Parathyroid adenoma (tissue), 2 donors: Measurements from ENCODE around the gene N4BP2.

Source experiments
- H2AFZ ChIP-seq: fragments of 300-600 bp; sonication (generic); one replicate; pipeline ENCODE4 v1.7.0; 2017; ENCODE audit warnings: antibody characterized with exemption, mild to moderate bottlenecking
- H3K27ac ChIP-seq: fragments of 300-600 bp; sonication (generic); one replicate; pipeline ENCODE4 v1.7.0; 2017
- H3K27me3 ChIP-seq: fragments of 300-600 bp; sonication (generic); one replicate; pipeline ENCODE4 v1.7.0; 2017; ENCODE audit warnings: low read length; ENCODE audit not compliant: control insufficient read depth, insufficient read depth
- H3K36me3 ChIP-seq: fragments of 300-600 bp; sonication (generic); one replicate; pipeline ENCODE4 v1.7.0; 2017; ENCODE audit warnings: low read length; ENCODE audit not compliant: control insufficient read depth, insufficient read depth
- H3K4me1 ChIP-seq: fragments of 300-600 bp; sonication (generic); one replicate; pipeline ENCODE4 v1.7.0; 2017; ENCODE audit warnings: control low read depth
- H3K4me2 ChIP-seq: fragments of 300-600 bp; sonication (generic); one replicate; pipeline ENCODE4 v1.7.0; 2017; ENCODE audit warnings: low read length
- H3K4me3 ChIP-seq: fragments of 300-600 bp; sonication (generic); one replicate; pipeline ENCODE4 v1.7.0; 2017; ENCODE audit warnings: low read depth, low read length
- H3K79me2 ChIP-seq: fragments of 300-600 bp; sonication (generic); one replicate; pipeline ENCODE4 v1.7.0; 2017; ENCODE audit warnings: control low read depth
- H3K9ac ChIP-seq: fragments of 300-600 bp; sonication (generic); one replicate; pipeline ENCODE4 v1.7.0; 2017; ENCODE audit warnings: mild to moderate bottlenecking
- H3K9me3 ChIP-seq: fragments of 300-600 bp; sonication (generic); one replicate; pipeline ENCODE4 v1.7.0; 2017; ENCODE audit warnings: low read length; ENCODE audit not compliant: control insufficient read depth
- TF ChIP-seq, protein P1 (sequence below): fragments of 300-600 bp; sonication (generic); IDR thresholded peaks from one replicate; pipeline ENCODE4 v1.7.0; 2017; ENCODE audit warnings: antibody characterized with exemption, mild to moderate bottlenecking
- donor health status: primary hyperparathyroidism.

N4BP2 gene

DNA sequence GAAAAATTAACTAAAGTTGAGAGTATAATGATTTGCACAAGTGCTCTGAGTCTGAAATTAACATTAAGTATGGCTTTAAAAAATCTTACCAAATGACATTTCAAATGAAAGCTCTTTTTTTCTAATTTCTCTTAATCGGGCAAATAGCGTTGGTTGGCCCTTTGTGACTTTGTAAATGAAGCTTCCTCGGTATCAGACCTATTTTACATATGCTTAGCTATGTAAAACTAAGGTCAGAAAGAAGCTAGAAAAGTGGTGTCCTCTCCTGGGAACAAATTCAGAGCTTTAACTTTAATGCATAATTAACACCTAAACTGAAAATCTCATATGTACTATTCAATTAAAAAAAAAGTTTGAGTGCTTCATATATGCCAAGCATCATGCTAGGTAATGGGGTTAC, 62.7 kb downstream of the N4BP2 start:
- Histone ChIP-seq H3K36me3 (no peaks in the 10 kb centered on the region), H3K4me3 (no peak overlapping the region), H2AFZ (no peak overlapping the region), H3K4me1 (no peaks in the 10 kb centered on the region), H3K9ac (no peak overlapping the region), H3K27ac (no peak overlapping the region), H3K4me2 (no peak overlapping the region), H3K27me3 (no peaks in the 10 kb centered on the region), H3K9me3 (no peaks in the 10 kb centered on the region), H3K79me2 (no peaks in the 10 kb centered on the region)
- TF ChIP-seq, protein P1, sequence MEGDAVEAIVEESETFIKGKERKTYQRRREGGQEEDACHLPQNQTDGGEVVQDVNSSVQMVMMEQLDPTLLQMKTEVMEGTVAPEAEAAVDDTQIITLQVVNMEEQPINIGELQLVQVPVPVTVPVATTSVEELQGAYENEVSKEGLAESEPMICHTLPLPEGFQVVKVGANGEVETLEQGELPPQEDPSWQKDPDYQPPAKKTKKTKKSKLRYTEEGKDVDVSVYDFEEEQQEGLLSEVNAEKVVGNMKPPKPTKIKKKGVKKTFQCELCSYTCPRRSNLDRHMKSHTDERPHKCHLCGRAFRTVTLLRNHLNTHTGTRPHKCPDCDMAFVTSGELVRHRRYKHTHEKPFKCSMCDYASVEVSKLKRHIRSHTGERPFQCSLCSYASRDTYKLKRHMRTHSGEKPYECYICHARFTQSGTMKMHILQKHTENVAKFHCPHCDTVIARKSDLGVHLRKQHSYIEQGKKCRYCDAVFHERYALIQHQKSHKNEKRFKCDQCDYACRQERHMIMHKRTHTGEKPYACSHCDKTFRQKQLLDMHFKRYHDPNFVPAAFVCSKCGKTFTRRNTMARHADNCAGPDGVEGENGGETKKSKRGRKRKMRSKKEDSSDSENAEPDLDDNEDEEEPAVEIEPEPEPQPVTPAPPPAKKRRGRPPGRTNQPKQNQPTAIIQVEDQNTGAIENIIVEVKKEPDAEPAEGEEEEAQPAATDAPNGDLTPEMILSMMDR: no peak

DNA sequence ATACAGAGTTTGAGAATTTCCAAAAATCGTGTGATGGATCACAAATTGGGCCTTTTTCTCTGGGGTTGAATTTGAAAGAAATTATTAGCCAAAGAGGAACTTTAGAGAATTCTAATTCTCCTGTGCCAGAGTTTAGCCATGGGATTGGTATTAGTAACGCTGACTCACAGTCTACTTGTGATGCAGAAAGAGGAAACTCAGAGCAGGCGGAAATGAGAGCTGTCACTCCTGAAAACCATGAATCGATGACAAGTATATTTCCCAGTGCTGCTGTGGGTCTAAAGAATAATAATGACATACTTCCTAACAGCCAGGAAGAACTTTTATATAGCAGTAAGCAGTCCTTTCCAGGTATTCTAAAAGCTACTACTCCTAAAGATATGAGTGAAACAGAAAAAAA, 64.9 kb downstream of the N4BP2 start:
- no peak overlapping the region for H3K27ac ChIP-seq
- no peaks in the 10 kb centered on the region for H3K9me3 ChIP-seq
- no peak overlapping the region for H2AFZ ChIP-seq
- no peaks in the 10 kb centered on the region for H3K4me1 ChIP-seq
- H3K27me3 ChIP-seq: no peaks in the 10 kb centered on the region
- H3K4me2 ChIP-seq: no peak overlapping the region
- no peak overlapping the region for H3K9ac ChIP-seq
- no peaks in the 10 kb centered on the region for H3K36me3 ChIP-seq
- H3K79me2 ChIP-seq: no peaks in the 10 kb centered on the region
- TF ChIP-seq, protein P1: no peak
- no peak overlapping the region for H3K4me3 ChIP-seq

DNA sequence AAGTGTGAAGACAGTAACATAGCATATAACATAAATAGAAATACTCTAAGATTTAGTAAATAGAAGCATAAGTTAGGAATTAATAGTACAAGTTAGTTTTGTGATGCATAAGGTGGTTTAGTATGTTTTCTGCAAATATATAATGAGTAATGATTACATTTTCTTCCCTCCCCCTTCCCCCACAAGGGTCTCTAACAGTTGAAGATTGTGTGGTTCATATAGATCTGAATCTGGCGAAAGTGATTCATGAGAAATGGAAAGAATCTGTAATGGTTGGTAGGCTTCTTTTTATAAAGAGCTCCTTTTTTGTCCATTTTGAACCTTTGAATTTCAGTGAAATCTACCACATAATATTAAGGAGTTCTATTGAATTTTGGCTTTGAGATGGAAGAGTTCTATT, 66.3 kb downstream of the N4BP2 start:
- Histone ChIP-seq H3K27me3 (no peaks in the 10 kb centered on the region), H3K4me1 (no peaks in the 10 kb centered on the region), H2AFZ (no peak overlapping the region), H3K27ac (no peak overlapping the region), H3K9ac (no peak overlapping the region), H3K4me2 (no peak overlapping the region), H3K9me3 (no peaks in the 10 kb centered on the region), H3K4me3 (no peak overlapping the region), H3K36me3 (no peaks in the 10 kb centered on the region), H3K79me2 (no peaks in the 10 kb centered on the region)
- TF ChIP-seq, protein P1: no peak

DNA sequence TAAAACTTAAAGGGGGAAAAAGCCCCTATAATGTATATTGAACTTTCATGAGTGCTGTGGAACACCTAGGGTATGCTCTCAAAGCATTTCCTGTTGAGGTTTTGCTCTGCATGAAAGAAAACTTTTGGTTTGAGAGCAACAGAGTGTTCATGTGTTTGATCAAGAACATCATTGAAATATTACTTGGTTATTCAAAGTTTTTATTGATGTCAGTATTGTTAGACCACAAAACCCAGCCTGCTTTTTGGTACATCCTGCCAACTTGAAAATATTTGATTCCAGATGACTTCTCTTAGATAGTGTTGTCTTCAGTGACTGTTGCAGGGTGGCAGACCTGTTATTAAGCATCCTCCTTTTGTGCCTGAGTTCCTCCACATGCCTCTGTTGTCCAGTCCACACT, 68.0 kb downstream of the N4BP2 start:
- Histone ChIP-seq H3K9ac (no peak overlapping the region), H3K27me3 (no peaks in the 10 kb centered on the region), H2AFZ (no peak overlapping the region), H3K4me2 (no peak overlapping the region), H3K4me3 (no peak overlapping the region), H3K27ac (no peak overlapping the region), H3K36me3 (no peaks in the 10 kb centered on the region), H3K79me2 (no peaks in the 10 kb centered on the region), H3K4me1 (no peaks in the 10 kb centered on the region), H3K9me3 (no peaks in the 10 kb centered on the region)
- TF ChIP-seq, protein P1: no peak

DNA sequence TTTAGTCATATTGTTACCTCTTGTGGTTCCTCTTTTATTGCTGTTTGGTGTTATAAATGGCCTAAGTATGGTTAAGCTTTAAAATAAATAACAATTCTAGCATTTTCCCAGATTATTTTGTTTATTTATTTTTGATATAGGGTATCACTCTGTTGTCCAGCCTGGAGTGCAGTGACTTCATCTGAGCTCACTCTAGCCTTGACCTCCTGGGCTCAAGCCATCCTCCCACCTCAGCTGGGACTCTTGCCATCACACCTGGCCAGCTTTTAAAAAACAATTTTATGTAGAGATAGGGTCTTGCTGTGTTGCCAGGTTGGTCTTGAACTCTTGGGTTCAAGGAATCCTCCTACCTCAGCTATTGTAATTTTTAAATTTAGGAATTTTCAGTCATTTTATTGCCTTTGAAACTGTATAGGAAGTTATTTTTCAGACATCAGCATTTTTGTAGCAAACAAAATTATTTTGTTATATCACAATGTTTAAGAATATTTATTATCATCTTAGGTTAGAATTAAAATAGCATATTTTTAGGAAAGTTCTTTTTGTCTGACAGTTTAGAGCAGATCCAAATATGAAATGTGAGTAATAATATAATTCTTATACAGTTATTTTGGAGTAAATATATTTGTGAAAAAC, 73.9 kb downstream of the N4BP2 start:
- Histone ChIP-seq H3K9me3 (no peaks in the 10 kb centered on the region), H3K27ac (no peak overlapping the region), H3K9ac (no peak overlapping the region), H3K79me2 (no peaks in the 10 kb centered on the region), H2AFZ (no peak overlapping the region), H3K36me3 (no peaks in the 10 kb centered on the region), H3K27me3 (no peaks in the 10 kb centered on the region), H3K4me2 (no peak overlapping the region), H3K4me1 (no peaks in the 10 kb centered on the region), H3K4me3 (no peak overlapping the region)
- TF ChIP-seq, protein P1: no peak
